BE2C (cell line): ENCODE data around the gene IQCN.

Source experiments
- DNase-seq: peaks from one replicate; pipeline ENCODE4 v3.0.0-alpha.2; 2020
- H3K27me3 ChIP-seq: fragments of 250-450 bp; sonication (Bioruptor Pico); 2 replicates; pipeline ENCODE4 v1.5.1; 2020; ENCODE audit warnings: mild to moderate bottlenecking
- H3K36me3 ChIP-seq: fragments of 250-450 bp; sonication (Bioruptor Pico); 2 replicates; pipeline ENCODE4 v1.5.1; 2020; ENCODE audit warnings: mild to moderate bottlenecking
- H3K4me1 ChIP-seq: fragments of 250-450 bp; sonication (Bioruptor Pico); 2 replicates; pipeline ENCODE4 v1.5.1; 2020
- H3K4me3 ChIP-seq: 2 replicates; pipeline ENCODE4 v1.5.1; 2011; ENCODE audit warnings: low read depth, low read length
- H3K9me3 ChIP-seq: fragments of 250-450 bp; sonication (Bioruptor Pico); 2 replicates; pipeline ENCODE4 v1.5.1; 2020
- TF ChIP-seq, protein P1 (sequence below): IDR thresholded peaks from 2 replicates; pipeline ENCODE4 v1.5.1; 2012; ENCODE audit warnings: mild to moderate bottlenecking, low read depth, low read length

Gene IQCN

DNA sequence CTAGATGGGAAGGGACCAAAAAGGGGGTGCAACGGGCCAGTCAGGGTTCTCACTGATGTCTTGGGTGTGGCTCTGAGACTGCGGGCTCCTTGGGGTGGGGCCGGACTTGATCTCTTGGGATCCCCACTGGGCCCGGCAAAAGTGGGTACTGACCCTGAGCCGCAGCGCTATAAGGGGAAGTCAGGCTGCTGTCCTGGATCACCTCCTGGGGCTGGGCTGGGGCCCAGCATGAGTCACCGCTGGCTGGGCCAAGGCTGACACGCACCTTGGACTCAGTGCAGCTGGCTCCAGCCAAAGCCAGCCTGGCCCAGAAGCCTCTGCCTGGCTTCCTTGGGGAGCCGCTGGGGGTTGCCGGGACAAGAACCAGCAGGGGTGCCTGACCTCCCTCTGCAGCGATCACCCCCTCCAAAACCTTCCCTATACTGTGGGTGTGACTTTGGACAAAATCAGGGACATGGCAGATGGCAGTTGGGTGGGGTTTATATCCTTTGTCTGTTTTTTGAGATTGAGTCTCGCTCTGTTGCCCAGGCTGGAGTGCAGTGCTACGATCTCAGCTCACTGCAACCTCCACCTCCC lies 617 bp upstream of the IQCN start:
- peaks cover 35% of the 10 kb centered on the region for H3K36me3 ChIP-seq
- no peaks in the 10 kb centered on the region for H3K27me3 ChIP-seq
- H3K4me1 ChIP-seq: no peaks in the 10 kb centered on the region
- no peak overlapping the region for H3K4me3 ChIP-seq
- peak; percentile 53 for DNase-seq
- H3K9me3 ChIP-seq: no peaks in the 10 kb centered on the region
- TF ChIP-seq, protein P1, sequence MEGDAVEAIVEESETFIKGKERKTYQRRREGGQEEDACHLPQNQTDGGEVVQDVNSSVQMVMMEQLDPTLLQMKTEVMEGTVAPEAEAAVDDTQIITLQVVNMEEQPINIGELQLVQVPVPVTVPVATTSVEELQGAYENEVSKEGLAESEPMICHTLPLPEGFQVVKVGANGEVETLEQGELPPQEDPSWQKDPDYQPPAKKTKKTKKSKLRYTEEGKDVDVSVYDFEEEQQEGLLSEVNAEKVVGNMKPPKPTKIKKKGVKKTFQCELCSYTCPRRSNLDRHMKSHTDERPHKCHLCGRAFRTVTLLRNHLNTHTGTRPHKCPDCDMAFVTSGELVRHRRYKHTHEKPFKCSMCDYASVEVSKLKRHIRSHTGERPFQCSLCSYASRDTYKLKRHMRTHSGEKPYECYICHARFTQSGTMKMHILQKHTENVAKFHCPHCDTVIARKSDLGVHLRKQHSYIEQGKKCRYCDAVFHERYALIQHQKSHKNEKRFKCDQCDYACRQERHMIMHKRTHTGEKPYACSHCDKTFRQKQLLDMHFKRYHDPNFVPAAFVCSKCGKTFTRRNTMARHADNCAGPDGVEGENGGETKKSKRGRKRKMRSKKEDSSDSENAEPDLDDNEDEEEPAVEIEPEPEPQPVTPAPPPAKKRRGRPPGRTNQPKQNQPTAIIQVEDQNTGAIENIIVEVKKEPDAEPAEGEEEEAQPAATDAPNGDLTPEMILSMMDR: no peak

DNA sequence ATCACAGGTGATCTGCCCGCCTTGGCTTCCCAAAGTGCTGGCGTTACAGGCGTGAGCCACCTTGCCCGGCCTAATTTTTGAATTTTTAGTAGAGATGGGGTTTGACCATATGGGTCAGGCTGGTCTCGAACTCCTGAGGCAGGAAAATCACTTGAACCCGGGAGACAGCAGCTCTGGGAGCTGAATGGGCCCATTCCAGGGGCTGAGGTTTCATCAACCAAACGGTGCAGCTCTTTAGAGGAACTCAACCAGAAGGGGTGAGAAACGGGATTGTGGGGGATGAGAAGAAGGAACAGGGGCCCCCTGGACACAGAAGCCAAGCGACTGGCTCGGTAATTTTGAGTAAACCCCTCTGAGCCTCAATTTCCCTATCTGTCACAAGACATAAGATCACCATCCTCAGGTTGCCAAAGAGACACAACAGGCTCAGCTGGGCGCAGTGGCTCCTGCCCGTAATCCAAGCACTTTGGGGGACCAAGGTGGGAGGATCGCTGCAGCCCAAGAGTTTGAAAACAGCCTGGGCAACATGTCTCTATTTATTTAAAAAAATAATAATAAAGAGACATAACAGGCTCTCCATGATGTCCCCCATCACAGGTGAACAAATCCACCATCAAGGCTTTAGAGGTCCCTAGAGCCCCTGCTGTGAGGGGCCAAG lies 562 bp downstream of the IQCN start:
- H3K9me3 ChIP-seq: no peaks in the 10 kb centered on the region
- peaks cover 28% of the 10 kb centered on the region for H3K36me3 ChIP-seq
- no peak for DNase-seq
- H3K4me1 ChIP-seq: no peaks in the 10 kb centered on the region
- TF ChIP-seq, protein P1: no peak
- H3K27me3 ChIP-seq: no peaks in the 10 kb centered on the region
- no peak overlapping the region for H3K4me3 ChIP-seq

DNA sequence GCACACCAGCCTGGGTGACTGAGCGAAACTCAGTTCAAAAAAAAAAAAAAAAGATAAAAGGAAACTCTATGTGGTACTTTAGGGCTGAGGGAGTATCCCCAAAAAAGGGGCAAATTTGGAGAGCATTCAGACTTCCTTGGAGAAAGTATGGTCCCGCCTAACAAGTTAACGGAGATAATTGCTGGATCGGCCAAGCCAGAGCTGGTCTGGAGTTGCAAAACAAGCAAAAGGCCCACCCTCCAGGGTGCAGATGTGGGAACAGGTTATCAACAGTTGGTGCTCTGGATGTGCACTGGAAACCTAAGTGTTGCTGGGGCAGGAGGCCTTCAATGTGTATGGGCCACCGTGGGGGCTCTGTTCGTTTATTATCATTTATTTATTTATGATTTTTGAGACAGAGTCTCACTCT lies 2.8 kb downstream of the IQCN start:
- TF ChIP-seq, protein P1: no peak
- H3K36me3 ChIP-seq: peaks cover 20% of the 10 kb centered on the region

DNA sequence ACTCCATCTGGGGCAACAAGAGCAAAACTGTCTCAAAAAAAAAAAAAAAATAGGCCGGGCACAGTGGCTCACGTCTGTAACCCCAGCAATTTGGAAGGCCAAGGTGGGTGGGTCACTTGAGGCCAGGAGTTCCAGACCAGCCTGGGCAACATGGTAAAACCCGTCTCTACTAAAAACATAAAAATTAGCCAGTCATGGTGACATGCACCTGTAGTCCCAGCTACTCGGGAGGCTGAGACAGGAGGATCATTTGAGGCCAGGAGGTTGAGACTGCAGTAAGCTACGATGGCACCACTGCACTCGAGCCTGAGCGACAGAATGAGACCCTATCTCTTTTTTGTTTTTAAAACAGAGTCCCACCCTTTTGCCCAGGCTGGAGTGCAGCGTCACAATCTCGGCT lies 3.9 kb downstream of the IQCN start:
- TF ChIP-seq, protein P1: no peak
- no peak overlapping the region for H3K4me3 ChIP-seq
- no peaks in the 10 kb centered on the region for H3K27me3 ChIP-seq
- H3K4me1 ChIP-seq: no peaks in the 10 kb centered on the region
- no peaks in the 10 kb centered on the region for H3K9me3 ChIP-seq
- DNase-seq: no peak
- peaks cover 19% of the 10 kb centered on the region for H3K36me3 ChIP-seq

More for the DNA sequence above, 2.8 kb downstream of the IQCN start:
- no peaks in the 10 kb centered on the region for H3K9me3 ChIP-seq
- no peaks in the 10 kb centered on the region for H3K4me1 ChIP-seq
- no peaks in the 10 kb centered on the region for H3K27me3 ChIP-seq
- no peak overlapping the region for H3K4me3 ChIP-seq
- DNase-seq: no peak

DNA sequence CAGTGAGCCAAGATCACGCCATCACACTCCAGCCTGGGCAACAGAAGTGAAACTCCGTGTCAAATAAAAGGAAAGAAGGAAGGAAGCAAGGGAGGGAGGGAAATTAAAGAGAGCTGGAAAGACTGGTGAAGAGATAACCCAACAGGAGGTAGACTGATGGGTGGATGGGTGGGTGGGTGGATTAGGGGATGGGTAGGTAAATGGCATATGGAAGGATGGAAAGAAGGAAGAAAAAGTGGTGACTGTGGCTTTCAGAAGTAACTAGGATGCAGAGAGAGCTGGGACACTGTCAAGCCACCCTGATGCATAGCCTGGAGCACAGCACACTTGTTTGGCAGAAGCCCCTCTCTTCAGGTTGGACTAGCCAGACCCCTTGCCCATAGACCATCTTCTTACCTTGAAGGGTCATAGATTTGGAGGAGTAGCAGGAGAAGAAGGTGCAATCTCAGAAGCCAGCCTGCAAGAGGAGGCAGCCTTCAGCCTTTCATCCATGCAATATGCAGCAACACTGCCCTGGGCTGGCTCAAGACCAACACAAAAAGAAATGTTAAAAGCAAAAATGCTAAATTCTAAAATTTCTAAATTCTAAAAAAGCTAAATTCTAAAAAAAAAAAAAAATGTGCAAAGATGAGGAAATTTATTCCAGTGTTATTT lies 5.1 kb downstream of the IQCN start:
- no peak for DNase-seq
- H3K4me3 ChIP-seq: no peak overlapping the region
- H3K9me3 ChIP-seq: no peaks in the 10 kb centered on the region
- no peaks in the 10 kb centered on the region for H3K4me1 ChIP-seq
- H3K27me3 ChIP-seq: no peaks in the 10 kb centered on the region
- peaks cover 12% of the 10 kb centered on the region for H3K36me3 ChIP-seq
- TF ChIP-seq, protein P1: no peak
